GM18511 (cell line): ENCODE results near the gene OR1G1.
"Not testable (repeated sequence)": the region's sequence is repeated elsewhere in the genome, so short reads cannot be mapped to it uniquely, and the experiment has no call there.

Experiments used
- ATAC-seq: cut with Tn5 transposase; IDR thresholded peaks from one replicate; pipeline ENCODE4 v1.9.1; 2021; ENCODE audit warnings: mild to moderate bottlenecking, moderate library complexity; ENCODE audit not compliant: unreplicated experiment

OR1G1 gene

GRCh38 chr17:3127451-3127850 lies at the start of gene OR1G1:
TSS of gene OR1G1 (minus strand) at chr17:3127551. CDS start at chr17:3127551, 0 bp downstream.
- no peak for ATAC-seq

GRCh38 chr17:3167574-3167973 lies 40.2 kb upstream of the OR1G1 start:
- no peak for ATAC-seq

- ATAC-seq, result no peak
Measured at GRCh38 chr17:3157218-3157617, 29.9 kb upstream of the OR1G1 start.

- not testable (repeated sequence) for ATAC-seq
Measured at GRCh38 chr17:3137494-3137893, 10.1 kb upstream of the OR1G1 start.

- ATAC-seq, result no peak
Measured at GRCh38 chr17:3104322-3104721, 23.0 kb downstream of the OR1G1 start, which contains the start of gene OR1D2. TSS of gene OR1D2 (minus strand) at chr17:3104422. CDS start at chr17:3092996, 11,426 bp downstream.
